WTC11 (cell line): Measurements from ENCODE around the gene LHPP.

Experiments
- ATF1 ChIP-seq: sonication (generic); formaldehyde crosslinking; IDR thresholded peaks from 2 replicates; pipeline ENCODE4 v1.8.1; 2023; ENCODE audit warnings: mild to moderate bottlenecking, moderate library complexity, missing genetic modification reagents
- CREM ChIP-seq: sonication (generic); formaldehyde crosslinking; IDR thresholded peaks from 2 replicates; pipeline ENCODE4 v1.8.1; 2022; ENCODE audit warnings: mild to moderate bottlenecking, missing genetic modification reagents, moderate library complexity
- CTCF ChIP-seq: fragments of 200-600 bp; IDR thresholded peaks from 2 replicates; pipeline ENCODE4 v1.8.0; 2022; ENCODE audit warnings: antibody characterized with exemption
- ELF4 ChIP-seq: sonication (generic); formaldehyde crosslinking; IDR thresholded peaks from 2 replicates; pipeline ENCODE4 v1.8.1; 2022; ENCODE audit warnings: low read depth, mild to moderate bottlenecking, moderate library complexity, missing genetic modification reagents
- GRHL2 ChIP-seq: fragments of 250-450 bp; sonication (Bioruptor Pico); IDR thresholded peaks from 2 replicates; pipeline ENCODE4 v1.8.0; 2022; ENCODE audit warnings: mild to moderate bottlenecking, moderate library complexity; ENCODE audit not compliant: insufficient replicate concordance, severe bottlenecking
- IRF2 ChIP-seq: sonication (generic); formaldehyde crosslinking; IDR thresholded peaks from 2 replicates; pipeline ENCODE4 v1.8.0; 2022; ENCODE audit warnings: low read depth, missing genetic modification reagents, borderline replicate concordance
- JAZF1 ChIP-seq: fragments of 250-450 bp; sonication (Bioruptor Pico); IDR thresholded peaks from 2 replicates; pipeline ENCODE4 v1.9.0; 2021; ENCODE audit warnings: moderate library complexity, mild to moderate bottlenecking, inconsistent platforms
- MYBL2 ChIP-seq: sonication (generic); formaldehyde crosslinking; IDR thresholded peaks from 2 replicates; pipeline ENCODE4 v1.8.1; 2023; ENCODE audit warnings: mild to moderate bottlenecking, moderate library complexity, missing genetic modification reagents
- NR3C1 ChIP-seq: sonication (generic); formaldehyde crosslinking; conservative IDR thresholded peaks from 2 replicates; pipeline ENCODE4 v1.8.1; 2023; ENCODE audit warnings: low read depth, mild to moderate bottlenecking, missing genetic modification reagents
- RELA ChIP-seq: sonication (generic); formaldehyde crosslinking; IDR thresholded peaks from 2 replicates; pipeline ENCODE4 v1.8.1; 2022; ENCODE audit warnings: missing genetic modification reagents, mild to moderate bottlenecking, borderline replicate concordance
- SP1 ChIP-seq: sonication (generic); formaldehyde crosslinking; conservative IDR thresholded peaks from 2 replicates; pipeline ENCODE4 v1.8.1; 2022; ENCODE audit warnings: missing genetic modification reagents
- ZNF425 ChIP-seq: fragments of 250-450 bp; sonication (Bioruptor Pico); conservative IDR thresholded peaks from 2 replicates; pipeline ENCODE4 v1.9.0; 2021; ENCODE audit warnings: mild to moderate bottlenecking

GRCh38 chr10:124522131-124522932, 60.7 kb downstream of the LHPP start:
- TF ChIP-seq SP1 (CRISPR knock-in tag) (no peak), RELA (CRISPR knock-in tag) (no peak), CTCF (no peak), NR3C1 (CRISPR knock-in tag) (no peak), ELF4 (CRISPR knock-in tag) (no peak), CREM (CRISPR knock-in tag) (no peak), IRF2 (CRISPR knock-in tag) (no peak), JAZF1 (CRISPR knock-in tag) (no peak), ATF1 (CRISPR knock-in tag) (no peak), MYBL2 (no peak), ZNF425 (CRISPR knock-in tag) (no peak), GRHL2 (CRISPR knock-in tag) (no peak)
